PC-9 (cell line): ENCODE measurements around the gene CBFA2T3.

ENCODE experiments used
- CTCF ChIP-seq: fragments of 200-600 bp; sonication (generic); conservative IDR thresholded peaks from 2 replicates; pipeline ENCODE4 v1.6.1; 2017; ENCODE audit warnings: mixed run types, antibody characterized with exemption, mild to moderate bottlenecking, moderate library complexity
- EZH2 ChIP-seq: fragments of 200-600 bp; sonication (generic); IDR thresholded peaks from 2 replicates; pipeline ENCODE4 v1.8.0; 2017; ENCODE audit warnings: antibody characterized with exemption, low read depth

- TF ChIP-seq CTCF (no peak), EZH2 (no peak)
Measured at GRCh38 chr16:88846088-88846487, 130.9 kb downstream of the CBFA2T3 start.
